Bronchial epithelial cell (primary cell): Measurements from ENCODE around the gene RBAK. TPM values are rescaled to one million over a fixed set of nuclear protein-coding genes. Genes with fewer than 3 reads are reported as not detected.
A peak's percentile ranks its signal among the peaks of the same experiment; 100 is the strongest.
"Not testable (repeated sequence)": the region's sequence is repeated elsewhere in the genome, so short reads cannot be mapped to it uniquely, and the experiment has no call there.

Experiments used
- DNase-seq: peaks from one replicate; pipeline ENCODE4 v3.0.0-alpha.2; 2010; ENCODE audit warnings: low read depth
- FAIRE-seq: peaks from 2 replicates; lab custom pipeline; 2011; peaks lifted over from hg19 to GRCh38; lab: Jason Lieb, UNC
- H3K27me3 ChIP-seq: 2 replicates; pipeline ENCODE4 v1.5.1; 2011; ENCODE audit warnings: low read length; ENCODE audit not compliant: control insufficient read depth, insufficient read depth
- H3K36me3 ChIP-seq: 2 replicates; pipeline ENCODE4 v1.5.1; 2011; ENCODE audit warnings: low read length; ENCODE audit not compliant: control insufficient read depth, insufficient read depth
- H3K4me3 ChIP-seq: 2 replicates; pipeline ENCODE4 v1.5.1; 2011; ENCODE audit warnings: mild to moderate bottlenecking, low read depth, low read length, control low read depth
- CTCF ChIP-seq: IDR thresholded peaks from 2 replicates; pipeline ENCODE4 v1.5.1; 2011; ENCODE audit warnings: mild to moderate bottlenecking, moderate library complexity, low read length, control low read depth, inconsistent platforms; ENCODE audit not compliant: insufficient read depth, severe bottlenecking
- total RNA-seq: library from RNA; depleted of rRNA; stranded (reverse); fragments of >200 nt; gene quantifications from 2 replicates; pipeline ENCODE4 v1.2.1, GENCODE V29; 2014

RBAK gene
- total RNA-seq, 1 donor from 2014 or later: 10.0 TPM

GRCh38 chr7:5086256-5086655, 40.6 kb downstream of the RBAK start:
- no peak for TF ChIP-seq CTCF
- no peaks in the 10 kb centered on the region for H3K27me3 ChIP-seq
- FAIRE-seq: no peak
- H3K4me3 ChIP-seq: no peak overlapping the region
- H3K36me3 ChIP-seq: no peaks in the 10 kb centered on the region
- no peak for DNase-seq

- DNase-seq: peak; percentile 27
- not testable (repeated sequence) for H3K4me3 ChIP-seq, H3K36me3 ChIP-seq, H3K27me3 ChIP-seq, FAIRE-seq
These were observed 42.7 kb downstream of the RBAK start for GRCh38 chr7:5088228-5088833.

GRCh38 chr7:5088906-5089305, 43.2 kb downstream of the RBAK start:
- no peak for TF ChIP-seq CTCF
- Histone ChIP-seq H3K4me3 (no peak overlapping the region), H3K27me3 (no peaks in the 10 kb centered on the region), H3K36me3 (no peaks in the 10 kb centered on the region)
- no peak for FAIRE-seq
- DNase-seq: no peak

GRCh38 chr7:5093948-5094347, 48.3 kb downstream of the RBAK start:
- no peaks in the 10 kb centered on the region for H3K36me3 ChIP-seq
- FAIRE-seq (no peak), DNase-seq (no peak)
- no peak overlapping the region for H3K4me3 ChIP-seq
- TF ChIP-seq CTCF: no peak
- no peaks in the 10 kb centered on the region for H3K27me3 ChIP-seq

GRCh38 chr7:5094641-5095040, 49.0 kb downstream of the RBAK start:
- H3K27me3 ChIP-seq: no peaks in the 10 kb centered on the region
- FAIRE-seq: no peak
- H3K36me3 ChIP-seq: no peaks in the 10 kb centered on the region
- no peak for TF ChIP-seq CTCF
- no peak for DNase-seq
- H3K4me3 ChIP-seq: no peak overlapping the region

- H3K36me3 ChIP-seq: no peaks in the 10 kb centered on the region
- H3K27me3 ChIP-seq: no peaks in the 10 kb centered on the region
- DNase-seq: no peak
- TF ChIP-seq CTCF: no peak
- no peak for FAIRE-seq
- no peak overlapping the region for H3K4me3 ChIP-seq
These were observed 70.7 kb downstream of the RBAK start for GRCh38 chr7:5116359-5116758.
